Liver (tissue), 9 donors: ENCODE measurements around the gene UGT1A7. TPM values are rescaled to one million over a fixed set of nuclear protein-coding genes. Genes with fewer than 3 reads are reported as not detected.

Experiments
- DNase-seq: peaks from one replicate; pipeline ENCODE4 v3.0.0-alpha.2; 2017; ENCODE audit warnings: low spot score
- H3K27ac ChIP-seq, 2 donors: one replicate each; pipeline ENCODE4 v1.7.0; 2013; ENCODE audit warnings: inconsistent platforms in 2 of 2, low read length in 2 of 2, control low read depth in 1 of 2, low read depth in 1 of 2, mild to moderate bottlenecking in 1 of 2
- H3K27me3 ChIP-seq, 4 donors: one replicate each; pipeline versions ENCODE4 v1.6.1 to v1.7.0; 2013; ENCODE audit warnings: low read length in 3 of 4, inconsistent platforms in 1 of 4, mild to moderate bottlenecking in 1 of 4, moderate library complexity in 1 of 4; ENCODE audit not compliant: control insufficient read depth in 4 of 4, insufficient read depth in 4 of 4
- H3K36me3 ChIP-seq, 4 donors: one replicate each; pipeline versions ENCODE4 v1.6.1 to v1.7.0; 2013; ENCODE audit warnings: low read length in 3 of 4, mild to moderate bottlenecking in 3 of 4, low read depth in 1 of 4, moderate library complexity in 1 of 4; ENCODE audit not compliant: control insufficient read depth in 4 of 4, insufficient read depth in 3 of 4
- H3K4me1 ChIP-seq, 4 donors: one replicate each; pipeline versions ENCODE4 v1.6.1 to v1.7.0; 2013; ENCODE audit warnings: low read length in 3 of 4, mild to moderate bottlenecking in 3 of 4, moderate library complexity in 1 of 4; ENCODE audit not compliant: control insufficient read depth in 4 of 4, insufficient read depth in 4 of 4
- H3K4me3 ChIP-seq, 3 donors: one replicate each; pipeline versions ENCODE4 v1.6.1 to v1.7.0; 2013; ENCODE audit warnings: low read length in 3 of 3, control low read depth in 1 of 3, low read depth in 1 of 3, mild to moderate bottlenecking in 1 of 3
- H3K9ac ChIP-seq, 2 donors: one replicate each; pipeline ENCODE4 v1.7.0; 2013; ENCODE audit warnings: low read length in 2 of 2, mild to moderate bottlenecking in 2 of 2, moderate library complexity in 2 of 2, control low read depth in 1 of 2, low read depth in 1 of 2
- H3K9me3 ChIP-seq, 4 donors: one replicate each; pipeline versions ENCODE4 v1.6.1 to v1.7.0; 2013; ENCODE audit warnings: low read length in 3 of 4; ENCODE audit not compliant: control insufficient read depth in 4 of 4
- ATF3 ChIP-seq: IDR thresholded peaks from 2 replicates; pipeline ENCODE4 v1.6.1; 2016; ENCODE audit warnings: antibody characterized with exemption
- CTCF ChIP-seq: fragments of 150-350 bp; IDR thresholded peaks from 2 replicates; pipeline ENCODE4 v1.5.1; 2017; ENCODE audit warnings: improper control_type of control experiment, low read depth, low read length; ENCODE audit not compliant: missing input control
- EGR1 ChIP-seq, 2 donors: IDR thresholded peaks; 2 replicates each; pipeline ENCODE4 v1.6.1; 2016 to 2018; ENCODE audit warnings: antibody characterized with exemption in 2 of 2, low read depth in 2 of 2
- FOXA1 ChIP-seq: IDR thresholded peaks from 2 replicates; pipeline ENCODE4 v1.6.1; 2016; ENCODE audit warnings: antibody characterized with exemption
- FOXA2 ChIP-seq: IDR thresholded peaks from 2 replicates; pipeline ENCODE4 v1.6.1; 2016; ENCODE audit warnings: antibody characterized with exemption
- GABPA ChIP-seq, 2 donors: IDR thresholded peaks in 1 of 2; conservative IDR thresholded peaks in 1 of 2; 2 replicates each; pipeline ENCODE4 v1.6.1; 2016; ENCODE audit warnings: antibody characterized with exemption in 2 of 2, mild to moderate bottlenecking in 1 of 2, moderate library complexity in 1 of 2
- HNF4A ChIP-seq, 2 donors: conservative IDR thresholded peaks; 2 replicates each; pipeline ENCODE4 v1.6.1; 2016; ENCODE audit warnings: antibody characterized with exemption in 2 of 2, mild to moderate bottlenecking in 2 of 2
- HNF4G ChIP-seq: IDR thresholded peaks from 2 replicates; pipeline ENCODE4 v1.6.1; 2016; ENCODE audit warnings: antibody characterized with exemption
- JUND ChIP-seq, 2 donors: IDR thresholded peaks; 2 replicates each; pipeline ENCODE4 v1.6.1; 2016; ENCODE audit warnings: antibody characterized with exemption in 2 of 2
- MAX ChIP-seq: IDR thresholded peaks from 2 replicates; pipeline ENCODE4 v1.6.1; 2016; ENCODE audit warnings: antibody characterized with exemption
- NR2F2 ChIP-seq: IDR thresholded peaks from 2 replicates; pipeline ENCODE4 v1.6.1; 2016; ENCODE audit warnings: antibody characterized with exemption
- RAD21 ChIP-seq, 2 donors: IDR thresholded peaks; 2 replicates each; pipeline ENCODE4 v1.6.1; 2016; ENCODE audit warnings: antibody characterized with exemption in 2 of 2, mild to moderate bottlenecking in 2 of 2
- REST ChIP-seq: IDR thresholded peaks from 2 replicates; pipeline ENCODE4 v1.6.1; 2016; ENCODE audit warnings: antibody characterized with exemption, mild to moderate bottlenecking
- RXRA ChIP-seq, 2 donors: IDR thresholded peaks; 2 replicates each; pipeline ENCODE4 v1.6.1; 2017 to 2018; ENCODE audit warnings: antibody characterized with exemption in 2 of 2, mild to moderate bottlenecking in 1 of 2
- SP1 ChIP-seq: IDR thresholded peaks from 2 replicates; pipeline ENCODE4 v1.6.1; 2018; ENCODE audit warnings: antibody characterized with exemption, mild to moderate bottlenecking
- TAF1 ChIP-seq: conservative IDR thresholded peaks from 2 replicates; pipeline ENCODE4 v1.6.1; 2016; ENCODE audit warnings: antibody characterized with exemption, mild to moderate bottlenecking
- YY1 ChIP-seq: IDR thresholded peaks from 2 replicates; pipeline ENCODE4 v1.6.1; 2016; ENCODE audit warnings: antibody characterized with exemption, mild to moderate bottlenecking
- ZBTB33 ChIP-seq: IDR thresholded peaks from 2 replicates; pipeline ENCODE4 v1.6.1; 2016; ENCODE audit warnings: antibody characterized with exemption
- WGBS: extraction: QIAGEN DNeasy Blood & Tissue Kit; methylation state at CpG from one replicate; pipeline ENCODE4 v1.1.7; 2013; 5-methylcytosine and 5-hydroxymethylcytosine counted together
- polyA plus RNA-seq, 2 donors: library from polyadenylated mRNA; stranded (reverse) in 1 of 2; unstranded in 1 of 2; fragments of 200-250 nt in 1 of 2; fragments of >200 nt in 1 of 2; fragmentation: Nextera tagmentation in 1 of 2; extraction: Ambion mirVana in 1 of 2; gene quantifications; one replicate each; pipeline versions ENCODE4 v1.2.1 to v1.2.3, GENCODE V29; 2013 to 2015
- total RNA-seq, 2 donors: library from RNA; depleted of rRNA; stranded (reverse); fragments of >200 nt; gene quantifications; one replicate each; pipeline ENCODE4 v1.2.3, GENCODE V29; 2014
- donor health status: healthy.
- donor health status: healthy.
- donor health status: healthy.
- donor health status: healthy.
- donor health status: healthy.

Gene UGT1A7
- total and polyA plus RNA-seq, 4 donors: 0.02 to 2.2 (median 0.38) TPM; not detected in 1

- TF ChIP-seq ZBTB33 (no peak), YY1 (no peak), NR2F2 (no peak), JUND (IDR thresholded peaks at IDR 0.05) (no peak)
Observed at GRCh38 chr2:233707940-233708644, 26.4 kb downstream of the UGT1A7 start (continued).

GRCh38 chr2:233708942-233709341, 27.2 kb downstream of the UGT1A7 start:
- no peak overlapping the region for H3K9ac ChIP-seq
- TF ChIP-seq GABPA (IDR thresholded peaks at IDR 0.05 in 1 of 2, conservative IDR thresholded peaks at IDR 0.05 in 1 of 2) (no peak), ATF3 (no peak)
- peaks cover 19 to 43% (median 29%) of the 10 kb centered on the region in 4 donors for H3K4me1 ChIP-seq
- H3K27me3 ChIP-seq: no peaks in the 10 kb centered on the region
- no peak for DNase-seq
- H3K4me3 ChIP-seq: no peak overlapping the region
- H3K9me3 ChIP-seq: no peaks in the 10 kb centered on the region
- no peak overlapping the region for H3K27ac ChIP-seq
- WGBS: 90% methylated on average over 5 of the region's 5 CpGs
- H3K36me3 ChIP-seq: no peaks in the 10 kb centered on the region

GRCh38 chr2:233711312-233712008, 29.8 kb downstream of the UGT1A7 start:
- no peaks in the 10 kb centered on the region for H3K27me3 ChIP-seq
- peak; percentile 81 for DNase-seq
- H3K9ac ChIP-seq: no peak overlapping the region
- H3K36me3 ChIP-seq: no peaks in the 10 kb centered on the region
- H3K4me3 ChIP-seq: no peak overlapping the region
- TF ChIP-seq TAF1 (no peak), RAD21 (IDR thresholded peaks at IDR 0.05) (peak; percentile 95 to 99), RXRA (IDR thresholded peaks at IDR 0.05) (peak; percentile 33 to 72), REST (no peak), GABPA (IDR thresholded peaks at IDR 0.05 in 1 of 2, conservative IDR thresholded peaks at IDR 0.05 in 1 of 2) (no peak), YY1 (peak; percentile 4), ATF3 (no peak), HNF4G (peak; percentile 27), EGR1 (IDR thresholded peaks at IDR 0.05; ENCODE audit: low read depth in 2 of 2) (no peak), JUND (IDR thresholded peaks at IDR 0.05) (no peak), SP1 (no peak), MAX (no peak), NR2F2 (no peak), CTCF (peak; percentile 89), FOXA1 (no peak), FOXA2 (no peak), ZBTB33 (no peak), HNF4A (conservative IDR thresholded peaks at IDR 0.05) (peak; percentile 26 to 61)
- no peak overlapping the region for H3K27ac ChIP-seq
- 41% methylated on average over 11 of the region's 11 CpGs for WGBS
- peaks cover 10 to 28% (median 16%) of the 10 kb centered on the region in 4 donors for H3K4me1 ChIP-seq
- no peaks in the 10 kb centered on the region for H3K9me3 ChIP-seq
